NCI-H1417 (cell line): ENCODE data around the gene UPK3A.
A peak's percentile ranks its signal among the peaks of the same experiment; 100 is the strongest.

Experiments
- DNase-seq, 3 experiments: peaks; one replicate each; lab custom pipeline; 2025; lab: John Stamatoyannopoulos, UW

UPK3A gene

GRCh38 chr22:45329530-45329936 lies 44.8 kb downstream of the UPK3A start:
- peak in 1 of 3 experiments; percentile 27 for DNase-seq

GRCh38 chr22:45330548-45330947 lies 45.8 kb downstream of the UPK3A start:
- no peak for DNase-seq

GRCh38 chr22:45331486-45331885 lies 46.7 kb downstream of the UPK3A start:
- DNase-seq, result no peak

- DNase-seq, result no peak
Measured at GRCh38 chr22:45332001-45332400, 47.3 kb downstream of the UPK3A start.

- DNase-seq, result no peak
Measured at GRCh38 chr22:45334068-45334467, 49.3 kb downstream of the UPK3A start.

GRCh38 chr22:45334528-45334927 lies 49.8 kb downstream of the UPK3A start:
- no peak for DNase-seq

GRCh38 chr22:45335021-45335818 lies 50.5 kb downstream of the UPK3A start:
- no peak for DNase-seq

- DNase-seq, result no peak
Measured at GRCh38 chr22:45335854-45336522, 51.2 kb downstream of the UPK3A start.

GRCh38 chr22:45336971-45337431 lies 52.3 kb downstream of the UPK3A start:
- peak in 2 of 3 experiments; percentile 17 to 25 for DNase-seq

- no peak for DNase-seq
Measured at GRCh38 chr22:45337536-45337935, 52.8 kb downstream of the UPK3A start.

GRCh38 chr22:45338795-45339194 lies 54.0 kb downstream of the UPK3A start:
- DNase-seq, result no peak

GRCh38 chr22:45340323-45340722 lies 55.6 kb downstream of the UPK3A start:
- DNase-seq, result no peak

- DNase-seq, result no peak
Measured at GRCh38 chr22:45341498-45341897, 56.7 kb downstream of the UPK3A start.

- DNase-seq, result no peak
Measured at GRCh38 chr22:45343143-45343542, 58.4 kb downstream of the UPK3A start.

- DNase-seq, result no peak
Measured at GRCh38 chr22:45344334-45344733, 59.6 kb downstream of the UPK3A start.
